Liver (tissue), 3 donors: ENCODE data around the gene CERS4.

Experiments used
- EGR1 ChIP-seq, 2 donors: IDR thresholded peaks; 2 replicates each; pipeline ENCODE4 v1.6.1; 2016 to 2018; ENCODE audit warnings: antibody characterized with exemption in 2 of 2, low read depth in 2 of 2
- FOXA1 ChIP-seq: IDR thresholded peaks from 2 replicates; pipeline ENCODE4 v1.6.1; 2016; ENCODE audit warnings: antibody characterized with exemption
- HNF4A ChIP-seq, 2 donors: conservative IDR thresholded peaks; 2 replicates each; pipeline ENCODE4 v1.6.1; 2016; ENCODE audit warnings: antibody characterized with exemption in 2 of 2, mild to moderate bottlenecking in 2 of 2
- HNF4G ChIP-seq: IDR thresholded peaks from 2 replicates; pipeline ENCODE4 v1.6.1; 2016; ENCODE audit warnings: antibody characterized with exemption
- JUND ChIP-seq, 2 donors: IDR thresholded peaks; 2 replicates each; pipeline ENCODE4 v1.6.1; 2016; ENCODE audit warnings: antibody characterized with exemption in 2 of 2
- NR2F2 ChIP-seq: IDR thresholded peaks from 2 replicates; pipeline ENCODE4 v1.6.1; 2016; ENCODE audit warnings: antibody characterized with exemption
- RAD21 ChIP-seq, 2 donors: IDR thresholded peaks; 2 replicates each; pipeline ENCODE4 v1.6.1; 2016; ENCODE audit warnings: antibody characterized with exemption in 2 of 2, mild to moderate bottlenecking in 2 of 2
- REST ChIP-seq: IDR thresholded peaks from 2 replicates; pipeline ENCODE4 v1.6.1; 2016; ENCODE audit warnings: antibody characterized with exemption, mild to moderate bottlenecking
- RXRA ChIP-seq, 2 donors: IDR thresholded peaks; 2 replicates each; pipeline ENCODE4 v1.6.1; 2017 to 2018; ENCODE audit warnings: antibody characterized with exemption in 2 of 2, mild to moderate bottlenecking in 1 of 2
- SP1 ChIP-seq: IDR thresholded peaks from 2 replicates; pipeline ENCODE4 v1.6.1; 2018; ENCODE audit warnings: antibody characterized with exemption, mild to moderate bottlenecking
- TAF1 ChIP-seq: conservative IDR thresholded peaks from 2 replicates; pipeline ENCODE4 v1.6.1; 2016; ENCODE audit warnings: antibody characterized with exemption, mild to moderate bottlenecking
- ZBTB33 ChIP-seq: IDR thresholded peaks from 2 replicates; pipeline ENCODE4 v1.6.1; 2016; ENCODE audit warnings: antibody characterized with exemption
- TF ChIP-seq, protein P1 (sequence below): fragments of 150-350 bp; IDR thresholded peaks from 2 replicates; pipeline ENCODE4 v1.5.1; 2017; ENCODE audit warnings: improper control_type of control experiment, low read depth, low read length; ENCODE audit not compliant: missing input control
- TF ChIP-seq, protein P2 (sequence below): IDR thresholded peaks from 2 replicates; pipeline ENCODE4 v1.6.1; 2016; ENCODE audit warnings: antibody characterized with exemption
- donor health status: healthy.
- donor health status: healthy.

- TF ChIP-seq, protein P1, sequence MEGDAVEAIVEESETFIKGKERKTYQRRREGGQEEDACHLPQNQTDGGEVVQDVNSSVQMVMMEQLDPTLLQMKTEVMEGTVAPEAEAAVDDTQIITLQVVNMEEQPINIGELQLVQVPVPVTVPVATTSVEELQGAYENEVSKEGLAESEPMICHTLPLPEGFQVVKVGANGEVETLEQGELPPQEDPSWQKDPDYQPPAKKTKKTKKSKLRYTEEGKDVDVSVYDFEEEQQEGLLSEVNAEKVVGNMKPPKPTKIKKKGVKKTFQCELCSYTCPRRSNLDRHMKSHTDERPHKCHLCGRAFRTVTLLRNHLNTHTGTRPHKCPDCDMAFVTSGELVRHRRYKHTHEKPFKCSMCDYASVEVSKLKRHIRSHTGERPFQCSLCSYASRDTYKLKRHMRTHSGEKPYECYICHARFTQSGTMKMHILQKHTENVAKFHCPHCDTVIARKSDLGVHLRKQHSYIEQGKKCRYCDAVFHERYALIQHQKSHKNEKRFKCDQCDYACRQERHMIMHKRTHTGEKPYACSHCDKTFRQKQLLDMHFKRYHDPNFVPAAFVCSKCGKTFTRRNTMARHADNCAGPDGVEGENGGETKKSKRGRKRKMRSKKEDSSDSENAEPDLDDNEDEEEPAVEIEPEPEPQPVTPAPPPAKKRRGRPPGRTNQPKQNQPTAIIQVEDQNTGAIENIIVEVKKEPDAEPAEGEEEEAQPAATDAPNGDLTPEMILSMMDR = no peak
- TF ChIP-seq EGR1 (IDR thresholded peaks at IDR 0.05; ENCODE audit: low read depth in 2 of 2) (no peak), REST (no peak), RAD21 (IDR thresholded peaks at IDR 0.05) (no peak), RXRA (IDR thresholded peaks at IDR 0.05) (no peak), FOXA1 (no peak), TAF1 (no peak), SP1 (no peak), HNF4A (conservative IDR thresholded peaks at IDR 0.05) (no peak), NR2F2 (no peak), JUND (IDR thresholded peaks at IDR 0.05) (no peak), ZBTB33 (no peak), HNF4G (no peak)
- TF ChIP-seq, protein P2, sequence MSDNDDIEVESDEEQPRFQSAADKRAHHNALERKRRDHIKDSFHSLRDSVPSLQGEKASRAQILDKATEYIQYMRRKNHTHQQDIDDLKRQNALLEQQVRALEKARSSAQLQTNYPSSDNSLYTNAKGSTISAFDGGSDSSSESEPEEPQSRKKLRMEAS = no peak
Observed at GRCh38 chr19:8163759-8164158, 45.4 kb upstream of the CERS4 start.
